CD4-positive, CD25-positive, alpha-beta regulatory T cell (primary cell): ENCODE measurements around the gene GALNT10. TPM values are rescaled to one million over a fixed set of nuclear protein-coding genes. Genes with fewer than 3 reads are reported as not detected.

ENCODE experiments used
- ATAC-seq, 2 donors: fragments of 150-1000 bp; cut with Tn5 transposase; one replicate each; pipeline ENCODE4 v1.10.0; 2021; ENCODE audit warnings: low read depth in 2 of 2, moderate number of reproducible peaks in 2 of 2, moderate library complexity in 1 of 2
- DNase-seq, 3 donors: peaks; one replicate each; pipeline versions ENCODE4 v3.0.0 to v3.0.0-alpha.2; 2012 to 2022; ENCODE audit warnings: mixed read lengths in 1 of 3
- H3K27ac ChIP-seq: one replicate; pipeline ENCODE4 v1.7.0; 2013; ENCODE audit warnings: mild to moderate bottlenecking, low read length; ENCODE audit not compliant: insufficient read depth, poor library complexity, severe bottlenecking
- H3K27me3 ChIP-seq: one replicate; pipeline ENCODE4 v1.7.0; 2013; ENCODE audit warnings: low read length; ENCODE audit not compliant: control insufficient read depth, insufficient read depth
- H3K36me3 ChIP-seq: one replicate; pipeline ENCODE4 v1.7.0; 2013; ENCODE audit warnings: mild to moderate bottlenecking, low read length, moderate library complexity; ENCODE audit not compliant: control insufficient read depth, insufficient read depth
- H3K4me1 ChIP-seq: 2 replicates; pipeline ENCODE4 v1.7.0; 2013; ENCODE audit warnings: mild to moderate bottlenecking, low read length; ENCODE audit not compliant: insufficient read depth, control insufficient read depth, poor library complexity, severe bottlenecking
- H3K4me3 ChIP-seq: one replicate; pipeline ENCODE4 v1.7.0; 2013; ENCODE audit warnings: low read depth, mild to moderate bottlenecking, low read length, moderate library complexity
- H3K9me3 ChIP-seq, 2 experiments: 1 replicate in 1 of 2; 2 replicates in 1 of 2; pipeline ENCODE4 v1.7.0; 2013; ENCODE audit warnings: low read length in 2 of 2, mild to moderate bottlenecking in 1 of 2, moderate library complexity in 1 of 2; ENCODE audit not compliant: control insufficient read depth in 2 of 2
- H3K27ac Mint-ChIP-seq, 3 donors: one replicate each; pipeline ENCODE4 v1.8.0; 2020 to 2022; ENCODE audit warnings: mild to moderate bottlenecking in 3 of 3, mixed read lengths in 3 of 3, moderate library complexity in 2 of 3
- H3K27me3 Mint-ChIP-seq: one replicate; pipeline ENCODE4 v1.8.0; 2022; ENCODE audit warnings: mild to moderate bottlenecking, mixed read lengths
- H3K36me3 Mint-ChIP-seq: one replicate; pipeline ENCODE4 v1.8.0; 2020; ENCODE audit warnings: mixed read lengths
- H3K4me1 Mint-ChIP-seq, 4 donors: one replicate each; pipeline ENCODE4 v1.8.0; 2020 to 2022; ENCODE audit warnings: mixed read lengths in 4 of 4, mild to moderate bottlenecking in 1 of 4
- H3K4me3 Mint-ChIP-seq, 4 donors: one replicate each; pipeline ENCODE4 v1.8.0; 2020 to 2022; ENCODE audit warnings: mild to moderate bottlenecking in 4 of 4, mixed read lengths in 4 of 4, moderate library complexity in 3 of 4
- H3K9me3 Mint-ChIP-seq, 7 donors: one replicate each; pipeline ENCODE4 v1.8.0; 2020 to 2022; ENCODE audit warnings: mixed read lengths in 7 of 7, mild to moderate bottlenecking in 3 of 7, moderate library complexity in 2 of 7
- polyA plus RNA-seq, 4 donors: library from polyadenylated mRNA; unstranded; fragments of 300-500 nt; fragmentation: Illumina TruSeq; gene quantifications; one replicate each; pipeline ENCODE4 v1.2.3, GENCODE V29; 2021
- total RNA-seq: library from RNA; stranded (reverse); gene quantifications from one replicate; pipeline ENCODE4 v1.2.3, GENCODE V29; 2022

The GALNT10 gene
- total and polyA plus RNA-seq, 5 donors from 2014 or later = 8.4 to 43.4 (median 15.9) TPM

- Mint-ChIP-seq H3K27ac (no peak overlapping the region), H3K36me3 (peaks cover 76% of the 10 kb centered on the region), H3K4me1 (peaks cover 0 to 24% (median 2%) of the 10 kb centered on the region in 4 donors), H3K9me3 (peaks cover 0 to 8% (median 2%) of the 10 kb centered on the region in 7 donors), H3K4me3 (no peak overlapping the region), H3K27me3 (no peaks in the 10 kb centered on the region)
- peaks cover 47% of the 10 kb centered on the region for H3K36me3 ChIP-seq
- peaks cover 0 to 3% of the 10 kb centered on the region in 2 experiments for H3K9me3 ChIP-seq
- no peaks in the 10 kb centered on the region for H3K27me3 ChIP-seq
- no peak for DNase-seq
- no peak for ATAC-seq
- H3K27ac ChIP-seq = no peak overlapping the region
- no peaks in the 10 kb centered on the region for H3K4me1 ChIP-seq
- H3K4me3 ChIP-seq = no peak overlapping the region
Observed at GRCh38 chr5:154302161-154302560, 111.6 kb downstream of the GALNT10 start.

GRCh38 chr5:154303133-154303532 lies 112.6 kb downstream of the GALNT10 start:
- H3K9me3 ChIP-seq = peaks cover 0 to 3% of the 10 kb centered on the region in 2 experiments

GRCh38 chr5:154308443-154309370 lies 118.2 kb downstream of the GALNT10 start:
- Mint-ChIP-seq H3K36me3 (peaks cover 33% of the 10 kb centered on the region), H3K4me3 (no peak overlapping the region), H3K27me3 (no peaks in the 10 kb centered on the region), H3K9me3 (peaks cover 0 to 6% (median 1%) of the 10 kb centered on the region in 7 donors), H3K4me1 (peaks cover 10 to 30% (median 15%) of the 10 kb centered on the region in 4 donors), H3K27ac (peak overlapping the region in 1 of 3 donors; percentile 12)
- Histone ChIP-seq H3K27ac (no peak overlapping the region), H3K36me3 (peaks cover 3% of the 10 kb centered on the region), H3K4me3 (no peak overlapping the region), H3K27me3 (no peaks in the 10 kb centered on the region), H3K4me1 (no peaks in the 10 kb centered on the region), H3K9me3 (peaks cover 0 to 3% of the 10 kb centered on the region in 2 experiments)
- ATAC-seq (no peak), DNase-seq (no peak)

More at GRCh38 chr5:154303133-154303532, 112.6 kb downstream of the GALNT10 start:
- no peak overlapping the region for H3K4me3 Mint-ChIP-seq
- Histone ChIP-seq H3K27ac (no peak overlapping the region), H3K4me1 (no peaks in the 10 kb centered on the region), H3K27me3 (no peaks in the 10 kb centered on the region), H3K4me3 (no peak overlapping the region), H3K36me3 (peaks cover 37% of the 10 kb centered on the region)
- no peaks in the 10 kb centered on the region for H3K27me3 Mint-ChIP-seq
- DNase-seq = no peak
- peaks cover 0 to 24% (median 2%) of the 10 kb centered on the region in 4 donors for H3K4me1 Mint-ChIP-seq
- H3K9me3 Mint-ChIP-seq = peaks cover 0 to 8% (median 2%) of the 10 kb centered on the region in 7 donors
- ATAC-seq = no peak
- peaks cover 67% of the 10 kb centered on the region for H3K36me3 Mint-ChIP-seq
- no peak overlapping the region for H3K27ac Mint-ChIP-seq

- Histone ChIP-seq H3K9me3 (peaks cover 0 to under 1% of the 10 kb centered on the region in 2 experiments), H3K27me3 (no peaks in the 10 kb centered on the region), H3K27ac (no peak overlapping the region), H3K4me1 (no peaks in the 10 kb centered on the region), H3K4me3 (no peak overlapping the region), H3K36me3 (peaks cover 2% of the 10 kb centered on the region)
- ATAC-seq = no peak
- Mint-ChIP-seq H3K27ac (peak overlapping the region in 1 of 3 donors; percentile 12), H3K4me3 (no peak overlapping the region), H3K27me3 (no peaks in the 10 kb centered on the region), H3K36me3 (peaks cover 27% of the 10 kb centered on the region), H3K4me1 (peaks cover 10 to 25% (median 15%) of the 10 kb centered on the region in 4 donors), H3K9me3 (peaks cover 0 to 4% (median 0%) of the 10 kb centered on the region in 7 donors)
- DNase-seq = no peak
Observed at GRCh38 chr5:154309371-154309745, 118.8 kb downstream of the GALNT10 start.

GRCh38 chr5:154309805-154310204 lies 119.3 kb downstream of the GALNT10 start:
- peaks cover 10 to 21% (median 15%) of the 10 kb centered on the region in 4 donors for H3K4me1 Mint-ChIP-seq
- Histone ChIP-seq H3K4me1 (no peaks in the 10 kb centered on the region), H3K36me3 (peaks cover 2% of the 10 kb centered on the region), H3K9me3 (no peaks in the 10 kb centered on the region), H3K27me3 (no peaks in the 10 kb centered on the region), H3K27ac (no peak overlapping the region), H3K4me3 (no peak overlapping the region)
- DNase-seq = no peak
- H3K27ac Mint-ChIP-seq = no peak overlapping the region
- H3K36me3 Mint-ChIP-seq = peaks cover 24% of the 10 kb centered on the region
- no peak overlapping the region for H3K4me3 Mint-ChIP-seq
- H3K9me3 Mint-ChIP-seq = peaks cover 0 to 2% (median 0%) of the 10 kb centered on the region in 7 donors
- no peak for ATAC-seq
- no peaks in the 10 kb centered on the region for H3K27me3 Mint-ChIP-seq

DNA sequence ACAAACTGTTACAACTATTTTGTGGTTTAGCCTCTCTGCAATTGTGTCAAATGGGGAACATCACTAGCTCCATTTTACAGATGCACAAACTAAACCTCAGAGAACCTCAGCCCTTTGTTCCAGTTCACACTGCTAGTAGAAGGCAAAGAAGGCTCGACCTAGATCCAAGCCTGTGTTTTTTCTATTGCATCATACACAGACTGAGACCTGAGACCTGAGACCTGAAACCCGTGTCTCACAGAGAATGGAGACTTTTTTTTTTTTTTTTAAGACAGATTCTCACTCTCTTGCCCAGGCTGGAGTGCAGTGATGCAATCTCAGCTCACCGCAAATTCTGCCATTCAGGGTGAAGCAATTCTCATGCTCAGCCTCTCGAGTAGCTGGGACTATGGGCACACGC lies 120.8 kb downstream of the GALNT10 start:
- Histone ChIP-seq H3K27me3 (no peaks in the 10 kb centered on the region), H3K36me3 (peaks cover 2% of the 10 kb centered on the region), H3K9me3 (no peaks in the 10 kb centered on the region), H3K4me3 (no peak overlapping the region), H3K4me1 (no peaks in the 10 kb centered on the region), H3K27ac (no peak overlapping the region)
- ATAC-seq = no peak
- no peaks in the 10 kb centered on the region for H3K27me3 Mint-ChIP-seq
- no peak overlapping the region for H3K27ac Mint-ChIP-seq
- H3K4me3 Mint-ChIP-seq = no peak overlapping the region
- peak in 1 of 3 donors; percentile 2 for DNase-seq
- peaks cover 10 to 15% (median 15%) of the 10 kb centered on the region in 4 donors for H3K4me1 Mint-ChIP-seq
- peaks cover 18% of the 10 kb centered on the region for H3K36me3 Mint-ChIP-seq
- H3K9me3 Mint-ChIP-seq = no peaks in the 10 kb centered on the region

DNA sequence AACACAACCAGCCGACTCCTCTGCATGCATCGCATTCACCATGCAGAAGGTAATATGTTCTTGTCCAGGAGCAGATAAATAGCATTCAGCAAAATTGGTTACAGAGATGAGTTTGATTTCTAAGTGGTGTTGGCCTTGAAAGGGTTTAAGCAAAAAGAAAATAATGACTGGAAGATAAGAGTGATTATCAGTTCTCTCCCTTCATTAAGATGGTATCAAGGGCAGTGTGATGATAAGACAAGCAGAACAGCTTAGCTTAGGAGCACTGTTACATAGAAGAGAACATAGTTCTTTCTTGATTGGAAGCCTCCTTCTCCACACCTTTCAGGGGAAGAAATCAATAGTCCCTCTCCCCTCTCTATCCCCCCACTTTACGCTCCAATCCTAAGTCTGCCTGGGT lies 121.5 kb downstream of the GALNT10 start:
- Histone ChIP-seq H3K36me3 (peaks cover 2% of the 10 kb centered on the region), H3K9me3 (no peaks in the 10 kb centered on the region), H3K27me3 (no peaks in the 10 kb centered on the region), H3K4me3 (no peak overlapping the region), H3K4me1 (no peaks in the 10 kb centered on the region), H3K27ac (no peak overlapping the region)
- no peak for ATAC-seq
- Mint-ChIP-seq H3K4me1 (peaks cover 9 to 14% (median 12%) of the 10 kb centered on the region in 4 donors), H3K36me3 (peaks cover 13% of the 10 kb centered on the region), H3K27ac (no peak overlapping the region), H3K9me3 (no peaks in the 10 kb centered on the region), H3K27me3 (no peaks in the 10 kb centered on the region), H3K4me3 (no peak overlapping the region)
- no peak for DNase-seq
